Activated CD8-positive, alpha-beta memory T cell treated with anti-CD3 and anti-CD28 coated beads for 1 hour (primary cell): ENCODE data around the gene CEP104.
A peak's percentile ranks its signal among the peaks of the same experiment; 100 is the strongest.

ENCODE experiments used
- DNase-seq, 2 donors: peaks; one replicate each; pipeline ENCODE4 v3.0.0-alpha.2; 2020; ENCODE audit warnings: low read depth in 1 of 2; ENCODE audit errors: extremely low read depth in 1 of 2

CEP104 gene

DNA sequence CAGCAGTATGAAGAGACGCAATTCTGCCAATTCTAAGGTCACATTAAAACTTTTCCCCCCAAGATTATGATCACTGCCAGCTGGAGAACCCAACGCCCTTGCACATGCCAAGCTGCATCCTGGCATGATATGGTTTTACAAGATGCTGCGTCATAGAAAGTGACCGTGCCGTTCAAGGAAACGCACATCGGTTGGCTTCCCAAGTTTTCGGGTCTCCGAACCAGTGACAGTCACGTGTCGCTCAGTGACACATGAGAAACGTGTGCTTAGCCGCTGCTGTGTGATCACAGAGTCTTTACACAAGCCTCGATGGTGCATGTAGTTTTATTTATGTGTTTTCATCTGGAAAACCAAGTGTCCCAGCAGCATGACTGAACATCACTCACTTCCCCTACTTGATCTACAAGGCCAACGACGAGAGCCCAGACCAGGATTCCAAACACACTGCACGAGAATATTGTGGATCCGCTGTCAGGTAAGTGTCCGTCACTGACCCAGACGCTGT is 77.0 kb downstream of the CEP104 start:
- no peak for DNase-seq

GRCh38 chr1:3779265-3779911 is 77.6 kb downstream of the CEP104 start:
- no peak for DNase-seq

GRCh38 chr1:3778590-3779264 is 78.3 kb downstream of the CEP104 start:
- no peak for DNase-seq

- no peak for DNase-seq
Observed at GRCh38 chr1:3777647-3778589, 79.1 kb downstream of the CEP104 start.

DNA sequence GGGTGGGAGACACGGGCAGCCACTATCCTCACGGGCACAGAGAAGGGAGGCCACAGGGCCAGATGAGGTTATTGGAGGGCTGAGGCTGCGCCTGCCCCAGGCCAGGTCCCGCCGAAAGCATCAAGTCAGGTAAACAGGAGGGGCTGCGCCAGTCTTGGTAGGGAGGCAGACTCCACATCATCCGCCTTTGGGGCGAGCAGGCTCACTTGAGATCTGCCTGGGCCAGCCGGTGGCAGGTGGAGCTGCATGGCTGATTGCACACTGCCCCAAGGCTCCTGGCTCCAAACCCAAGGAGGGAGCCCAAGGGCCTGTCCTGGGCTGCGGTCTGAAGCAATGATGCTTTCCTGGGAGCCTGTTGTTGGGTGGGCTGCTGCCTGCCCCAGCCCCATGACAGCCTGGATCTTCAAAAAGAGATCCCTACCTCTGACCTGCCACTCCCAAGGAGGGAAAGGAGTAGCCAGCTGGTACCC is 79.9 kb downstream of the CEP104 start:
- DNase-seq = no peak

GRCh38 chr1:3776231-3776961 is 80.6 kb downstream of the CEP104 start:
- DNase-seq = no peak

DNA sequence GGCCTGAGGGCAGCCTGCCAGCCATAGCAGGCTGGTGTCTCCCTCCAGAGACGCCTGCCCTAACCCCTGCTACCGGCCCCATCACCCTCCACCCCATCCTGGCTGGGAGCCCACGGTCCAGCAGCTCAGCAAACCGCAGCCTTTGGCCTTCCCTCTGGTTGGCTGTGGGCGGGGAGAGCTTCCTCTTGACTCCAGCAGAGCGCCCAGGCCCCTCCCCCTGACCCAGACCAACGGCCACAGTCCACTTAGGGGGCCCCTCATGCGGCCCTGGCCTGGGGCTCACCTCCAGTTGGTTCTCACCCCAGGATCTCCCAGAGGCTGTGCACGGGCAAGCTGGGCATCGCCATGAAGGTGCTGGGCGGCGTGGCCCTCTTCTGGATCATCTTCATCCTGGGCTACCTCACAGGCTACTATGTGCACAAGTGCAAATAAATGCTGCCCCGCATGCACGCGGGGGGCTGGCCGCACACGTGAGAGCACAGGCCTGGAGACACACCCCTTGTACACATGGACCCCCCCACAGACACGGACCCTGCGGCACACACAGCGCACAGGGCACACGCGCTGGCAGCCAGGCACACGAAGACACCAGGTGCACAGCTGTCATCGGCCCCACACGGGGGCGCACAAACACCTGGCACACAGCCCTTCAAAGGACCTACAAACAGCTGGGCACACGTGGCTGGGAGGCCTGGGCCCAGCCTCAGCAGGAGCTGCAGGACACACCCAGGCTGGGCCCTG is 81.4 kb downstream of the CEP104 start:
- DNase-seq = peak in 1 of 2 donors; percentile 25

DNA sequence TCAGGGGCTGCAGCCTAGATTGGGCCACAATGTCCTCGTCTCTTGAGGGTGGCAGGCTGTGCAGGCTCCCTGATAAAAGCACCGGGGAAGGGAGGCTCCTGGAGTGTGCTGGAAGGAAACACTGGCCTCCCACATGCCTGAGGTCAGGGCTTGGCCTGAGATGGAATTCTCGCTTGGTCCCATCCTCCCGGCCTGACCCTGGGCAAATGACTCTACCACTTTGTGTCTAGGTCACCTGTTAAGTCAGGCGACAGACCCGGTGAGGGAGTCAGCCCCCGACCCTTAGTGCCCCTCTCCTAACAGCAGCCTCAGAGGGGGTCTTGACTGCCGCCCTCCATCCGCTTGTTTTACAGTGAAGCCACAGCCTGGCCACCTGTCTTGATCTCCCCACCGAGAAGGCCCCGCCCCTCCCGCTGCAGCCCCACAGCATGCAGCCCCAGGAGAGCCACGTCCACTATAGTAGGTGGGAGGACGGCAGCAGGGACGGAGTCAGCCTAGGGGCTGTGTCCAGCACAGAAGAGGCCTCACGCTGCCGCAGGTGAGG is 82.0 kb downstream of the CEP104 start:
- no peak for DNase-seq

- no peak for DNase-seq
Observed at GRCh38 chr1:3774276-3774945, 82.6 kb downstream of the CEP104 start.

DNA sequence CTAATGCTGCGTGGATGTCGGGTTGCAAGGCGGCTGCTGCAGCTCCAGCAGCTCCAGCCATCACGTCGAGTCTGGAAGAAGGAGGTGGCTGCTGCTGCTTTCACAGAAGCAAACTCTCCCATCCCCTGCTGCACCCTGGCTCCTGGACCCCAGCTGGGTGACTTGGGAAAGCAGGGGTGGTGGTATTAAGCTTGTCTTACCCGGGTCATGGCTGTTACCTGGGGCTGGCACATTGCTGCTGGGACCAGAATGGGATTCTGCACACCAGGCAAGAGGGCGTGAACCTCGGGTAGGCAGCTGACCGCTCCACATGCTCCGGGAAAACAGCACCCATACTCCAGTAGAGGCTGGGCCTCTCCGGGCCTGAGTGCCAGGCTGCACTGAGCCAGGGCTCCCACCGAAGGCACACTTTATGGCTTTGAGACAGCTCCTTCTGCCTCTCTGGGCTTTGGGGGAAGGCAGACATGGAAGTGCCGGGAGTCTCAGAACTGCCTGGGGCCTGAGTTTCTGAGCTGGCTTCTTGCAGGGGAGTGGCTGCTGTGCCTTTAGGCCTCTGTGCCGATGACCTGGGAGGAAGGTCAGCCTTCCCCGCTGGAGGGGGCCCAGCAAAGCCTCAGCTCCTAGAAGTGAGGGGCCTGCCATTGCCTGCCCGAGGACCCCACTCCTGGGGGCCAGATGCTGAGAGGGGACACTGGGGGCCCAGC is 83.3 kb downstream of the CEP104 start:
- no peak for DNase-seq

GRCh38 chr1:3772715-3773571 is 84.1 kb downstream of the CEP104 start, which contains the start of gene SMIM1:
SMIM1 (plus strand) TSS chr1:3772749; CDS start chr1:3775374, 2,625 bp downstream.
- no peak for DNase-seq

- DNase-seq = peak; percentile 66 to 67
Observed at GRCh38 chr1:3772027-3772714, 84.8 kb downstream of the CEP104 start.

DNA sequence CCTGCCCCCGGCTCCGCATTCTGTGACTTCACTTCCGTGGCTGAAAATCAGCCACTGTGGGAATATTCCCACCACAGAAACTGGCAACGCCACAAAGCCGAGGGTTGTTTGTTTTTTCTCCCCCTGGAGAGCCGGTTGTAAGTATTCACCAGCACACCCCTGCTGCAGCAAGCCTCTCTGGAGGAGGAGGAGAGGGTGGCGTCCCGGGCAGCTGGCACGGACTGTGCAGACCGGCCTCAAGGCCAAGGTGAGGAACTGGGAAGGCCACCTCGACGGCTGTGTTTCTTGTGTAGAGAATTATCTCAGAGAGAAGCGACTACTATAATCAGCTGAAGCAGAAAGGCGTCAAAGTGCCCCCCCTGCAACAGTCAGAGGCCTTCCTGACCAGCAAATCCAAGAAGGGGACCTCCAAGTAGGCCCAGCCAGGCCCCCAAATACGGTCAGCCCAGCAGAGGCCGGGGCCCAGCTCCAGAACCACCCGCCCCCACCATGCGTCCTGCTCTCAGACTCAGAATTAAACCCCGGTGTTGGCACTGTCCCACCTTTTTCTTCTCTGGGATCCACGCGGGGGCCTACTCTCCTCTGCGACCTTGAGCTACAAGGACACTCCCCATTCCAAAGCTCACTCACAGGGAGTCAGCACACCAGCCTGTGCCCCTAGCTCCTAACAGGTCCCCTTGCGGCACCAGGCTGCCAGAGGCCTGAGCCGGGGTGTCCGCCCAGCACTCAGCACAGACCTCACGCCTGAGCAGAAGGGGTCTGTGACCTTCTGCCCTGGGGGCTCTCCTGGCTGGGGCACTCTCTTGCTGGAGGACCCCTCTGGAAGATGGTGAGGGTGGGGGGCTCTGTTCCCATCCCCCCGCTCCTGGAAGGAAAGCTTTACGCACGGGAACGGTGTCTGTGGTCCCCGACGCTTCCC is 85.6 kb downstream of the CEP104 start:
- DNase-seq = no peak

- DNase-seq = no peak
Observed at GRCh38 chr1:3770047-3770765, 86.8 kb downstream of the CEP104 start.

DNA sequence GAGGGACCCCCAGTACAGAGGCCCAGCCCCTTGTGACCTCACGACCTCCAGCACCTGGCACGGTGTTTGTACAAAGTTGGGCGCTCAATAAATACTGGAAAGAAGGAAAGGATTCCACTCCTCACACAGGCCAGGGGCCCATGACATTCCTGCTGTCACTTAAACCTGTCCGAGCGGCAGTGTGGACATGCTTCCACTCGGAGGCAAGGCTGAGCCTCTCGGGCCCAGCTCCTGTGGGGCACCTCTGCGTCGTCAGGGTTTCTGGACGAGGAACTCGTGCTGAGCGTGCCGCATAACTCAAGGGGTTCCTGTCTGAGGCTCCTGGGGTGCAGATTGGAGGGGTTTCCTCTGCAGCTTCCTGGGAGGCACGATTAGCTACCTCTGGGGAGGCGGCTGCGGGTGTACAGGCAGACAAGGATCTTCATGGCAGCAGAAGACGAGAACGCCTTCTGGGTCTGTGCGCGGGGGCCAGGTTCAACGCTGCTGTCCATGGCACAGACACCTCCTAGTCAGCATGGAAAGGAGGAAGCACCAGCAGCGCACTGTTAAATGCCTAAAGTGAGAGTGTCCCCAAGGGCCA is 88.1 kb downstream of the CEP104 start:
- no peak for DNase-seq
